Activated CD8-positive, alpha-beta memory T cell treated with anti-CD3 and anti-CD28 coated beads for 36 hours (primary cell): ENCODE data around the gene SLC1A1. TPM values are rescaled to one million over a fixed set of nuclear protein-coding genes. Genes with fewer than 3 reads are reported as not detected.
"Not testable (repeated sequence)": the region's sequence is repeated elsewhere in the genome, so short reads cannot be mapped to it uniquely, and the experiment has no call there.

ENCODE experiments used
- CTCF ChIA-PET: fragments of 350-600 bp; sonication (Branson Sonifier 250); formaldehyde crosslinking; loops from one replicate; lab custom pipeline; 2021; ENCODE audit warnings: antibody characterized with exemption; lab: Charles Lee
- POLR2A ChIA-PET: fragments of 350-600 bp; sonication (Branson Sonifier 250); formaldehyde crosslinking; loops from one replicate; lab custom pipeline; 2021; ENCODE audit warnings: antibody characterized with exemption; lab: Charles Lee
- total RNA-seq, 2 experiments: library from RNA; stranded (reverse); gene quantifications; one replicate each; pipeline ENCODE4 v1.2.3, GENCODE V29; 2021

The SLC1A1 gene
- total RNA-seq, 2 experiments from 2014 or later: 0.13 to 0.17 TPM

DNA sequence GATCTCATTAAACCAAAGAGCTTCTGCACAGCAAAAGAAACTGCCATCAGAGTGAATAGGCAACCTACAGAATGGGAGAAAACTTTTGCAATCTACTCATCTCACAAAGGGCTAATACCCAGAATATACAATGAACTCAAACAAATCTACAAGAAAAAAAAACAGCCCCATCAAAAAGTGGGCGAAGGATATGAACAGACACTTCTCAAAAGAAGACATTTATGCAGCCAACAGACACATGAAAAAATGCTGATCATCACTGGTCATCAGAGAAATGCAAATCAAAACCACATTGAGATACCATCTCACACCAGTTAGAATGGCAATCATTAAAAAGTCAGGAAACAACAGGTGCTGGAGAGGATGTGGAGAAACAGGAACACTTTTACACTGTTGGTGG lies 45.9 kb downstream of the SLC1A1 start:
- CTCF ChIA-PET, POLR2A ChIA-PET: not testable (repeated sequence)

DNA sequence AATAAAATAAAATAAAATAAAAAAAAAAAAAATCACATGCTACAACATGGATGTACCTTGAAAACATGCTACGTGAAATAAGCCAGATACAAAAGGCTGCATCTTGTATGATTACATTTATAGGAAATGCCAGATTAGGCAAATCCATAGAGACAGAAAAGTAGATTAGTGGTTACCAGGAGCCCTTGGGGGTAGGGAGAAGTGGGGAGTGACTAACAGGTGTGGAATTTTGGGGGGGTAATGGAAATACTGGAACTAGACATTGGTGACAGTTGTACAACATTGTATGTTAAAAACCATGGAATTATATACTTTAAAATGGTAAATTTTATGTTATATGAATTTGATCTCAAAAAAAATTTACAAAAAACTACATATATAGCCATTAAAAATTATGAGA lies 47.3 kb downstream of the SLC1A1 start:
- POLR2A ChIA-PET: no interaction called here
- CTCF ChIA-PET: no interaction called here

DNA sequence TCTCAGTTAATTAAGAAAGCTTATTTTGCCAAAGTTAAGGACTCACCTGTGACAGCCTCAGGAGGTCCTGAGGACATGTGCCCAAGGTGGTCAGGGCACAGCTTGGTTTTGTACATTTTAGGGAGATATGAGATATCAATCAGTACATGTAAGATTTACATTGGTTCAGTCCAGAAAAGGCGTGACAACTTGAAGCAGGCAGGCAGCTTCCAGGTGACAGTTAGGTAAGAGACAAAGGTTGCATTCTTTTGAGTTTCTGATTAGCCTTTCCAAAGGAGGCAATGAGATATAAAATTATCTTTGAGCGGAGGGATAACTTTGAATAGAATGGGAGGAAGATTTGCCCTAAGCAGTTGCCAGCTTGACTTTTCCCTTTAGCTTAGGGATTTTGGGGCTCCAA lies 47.8 kb downstream of the SLC1A1 start:
- ChIA-PET CTCF (no interaction called here), POLR2A (no interaction called here)

DNA sequence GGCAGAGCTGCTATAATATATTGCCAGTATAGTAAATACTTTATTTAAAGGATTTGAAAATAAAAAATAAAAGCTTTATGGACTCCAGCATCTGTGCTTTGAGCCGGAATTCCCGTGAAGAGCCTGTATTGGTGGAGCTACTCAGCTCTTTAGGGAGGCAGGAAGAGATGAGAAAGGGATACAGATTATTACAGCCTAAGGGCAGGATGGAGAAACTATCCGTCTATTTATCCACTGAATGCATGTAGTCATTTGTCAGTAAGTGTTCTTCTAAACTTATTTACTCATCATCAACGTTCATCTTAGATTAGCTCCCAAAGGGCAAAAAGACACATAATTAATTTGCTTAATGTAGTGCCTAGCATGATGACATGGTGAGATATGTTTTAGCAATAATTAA lies 48.4 kb downstream of the SLC1A1 start:
- ChIA-PET POLR2A (no interaction called here), CTCF (no interaction called here)

DNA sequence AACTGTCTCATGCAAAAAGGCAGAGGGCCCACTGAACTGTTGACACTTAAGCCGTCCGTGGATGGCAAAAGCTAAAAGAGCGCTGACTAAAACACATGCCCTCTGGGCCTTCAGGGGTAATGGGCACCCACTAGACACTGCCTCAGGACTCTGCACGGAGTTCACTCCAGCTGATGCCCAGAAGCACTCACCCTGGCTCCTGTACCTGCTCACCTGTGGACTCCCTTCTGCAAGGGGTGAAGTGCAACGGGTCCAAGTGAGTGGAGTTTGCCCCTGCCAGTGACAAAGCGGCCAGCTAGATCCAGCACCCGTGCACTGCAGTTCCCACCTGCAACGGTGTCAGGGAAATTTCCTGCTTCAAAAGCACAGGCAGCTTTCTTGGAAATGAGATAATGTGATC lies 50.2 kb downstream of the SLC1A1 start:
- ChIA-PET POLR2A (no interaction called here), CTCF (interaction anchor here (0.7 kb wide), 1 partner anchor 40 kb away, joined by 4 read pairs; no protein-coding TSS in a partner anchor)

DNA sequence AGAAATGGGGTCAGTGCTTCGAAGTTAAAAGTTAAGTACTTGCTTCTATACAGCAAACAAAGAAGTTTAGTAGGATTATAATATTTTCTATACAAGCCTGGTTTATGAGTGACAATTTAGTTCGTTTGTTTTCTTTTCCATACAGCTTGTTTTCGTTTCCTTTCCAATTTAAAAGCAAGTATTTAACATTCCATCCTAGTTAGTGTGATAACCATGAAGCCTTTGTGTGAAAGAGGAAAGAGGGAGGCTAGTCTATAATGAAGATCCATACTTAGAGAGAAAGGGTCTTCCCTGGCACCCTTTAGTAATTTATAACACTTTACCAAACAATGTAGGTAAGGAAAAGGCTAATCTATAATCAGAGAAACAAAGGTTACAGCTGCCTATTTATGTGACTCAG lies 51.0 kb downstream of the SLC1A1 start:
- CTCF ChIA-PET: no interaction called here
- POLR2A ChIA-PET: no interaction called here

DNA sequence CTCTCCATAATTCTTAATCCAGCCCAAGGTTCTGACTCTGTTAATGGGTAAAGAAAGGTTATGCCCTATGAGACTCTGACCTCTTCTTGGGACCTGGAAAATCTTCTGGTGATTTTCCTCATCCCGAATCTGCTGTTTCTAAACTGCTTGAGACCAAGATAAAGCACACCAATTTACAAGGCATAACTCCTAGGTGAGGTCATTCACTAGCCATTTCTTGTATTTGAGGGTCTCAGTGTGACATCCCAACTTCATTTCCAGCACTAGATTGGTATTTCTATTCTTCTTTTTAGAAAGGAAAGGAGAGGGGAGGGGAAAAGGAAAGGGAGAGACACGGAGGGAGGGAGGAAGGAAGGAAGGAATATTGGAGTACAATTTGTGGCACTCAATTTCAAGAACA lies 51.6 kb downstream of the SLC1A1 start:
- POLR2A ChIA-PET: no interaction called here

DNA sequence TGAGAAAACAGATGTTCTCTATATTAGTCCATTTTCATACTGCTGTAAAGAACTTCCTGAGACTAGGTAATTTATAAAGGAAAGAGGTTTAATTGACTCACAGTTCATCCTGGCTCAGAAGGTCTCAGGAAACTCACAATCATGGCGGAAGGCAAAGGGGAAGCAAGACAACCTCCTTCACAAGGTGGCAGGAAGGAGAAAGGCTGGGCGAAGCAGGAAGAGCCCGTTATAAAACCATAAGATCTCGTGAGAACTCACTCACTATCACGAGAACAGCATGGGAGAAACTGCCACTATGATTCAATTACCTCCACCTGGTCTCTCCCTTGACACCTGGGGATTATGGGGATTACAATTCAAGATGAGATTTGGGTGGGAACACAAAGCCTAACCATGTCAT lies 54.4 kb downstream of the SLC1A1 start:
- CTCF ChIA-PET, POLR2A ChIA-PET: not testable (repeated sequence)

More for the DNA sequence above, 51.6 kb downstream of the SLC1A1 start:
- CTCF ChIA-PET: no interaction called here

DNA sequence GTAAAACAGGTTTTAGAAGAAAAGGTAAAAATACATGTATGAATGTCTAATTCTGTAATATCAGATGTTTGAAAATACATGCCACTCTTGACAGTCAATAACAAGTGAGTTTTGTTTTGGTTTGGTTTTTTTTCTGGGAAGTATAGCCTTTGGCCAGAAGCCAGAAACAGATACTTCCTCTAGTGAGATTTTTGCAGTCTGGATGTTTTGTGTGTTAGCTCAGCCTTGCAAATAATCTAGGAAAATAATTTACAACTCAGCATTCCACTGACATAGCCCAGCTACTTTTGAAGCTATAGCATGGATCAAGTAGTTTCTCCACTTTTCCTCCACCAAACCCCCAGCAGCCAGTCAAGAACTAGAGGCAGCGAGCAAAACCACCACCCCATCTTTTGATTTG lies 56.7 kb downstream of the SLC1A1 start:
- POLR2A ChIA-PET: no interaction called here
- CTCF ChIA-PET: no interaction called here

DNA sequence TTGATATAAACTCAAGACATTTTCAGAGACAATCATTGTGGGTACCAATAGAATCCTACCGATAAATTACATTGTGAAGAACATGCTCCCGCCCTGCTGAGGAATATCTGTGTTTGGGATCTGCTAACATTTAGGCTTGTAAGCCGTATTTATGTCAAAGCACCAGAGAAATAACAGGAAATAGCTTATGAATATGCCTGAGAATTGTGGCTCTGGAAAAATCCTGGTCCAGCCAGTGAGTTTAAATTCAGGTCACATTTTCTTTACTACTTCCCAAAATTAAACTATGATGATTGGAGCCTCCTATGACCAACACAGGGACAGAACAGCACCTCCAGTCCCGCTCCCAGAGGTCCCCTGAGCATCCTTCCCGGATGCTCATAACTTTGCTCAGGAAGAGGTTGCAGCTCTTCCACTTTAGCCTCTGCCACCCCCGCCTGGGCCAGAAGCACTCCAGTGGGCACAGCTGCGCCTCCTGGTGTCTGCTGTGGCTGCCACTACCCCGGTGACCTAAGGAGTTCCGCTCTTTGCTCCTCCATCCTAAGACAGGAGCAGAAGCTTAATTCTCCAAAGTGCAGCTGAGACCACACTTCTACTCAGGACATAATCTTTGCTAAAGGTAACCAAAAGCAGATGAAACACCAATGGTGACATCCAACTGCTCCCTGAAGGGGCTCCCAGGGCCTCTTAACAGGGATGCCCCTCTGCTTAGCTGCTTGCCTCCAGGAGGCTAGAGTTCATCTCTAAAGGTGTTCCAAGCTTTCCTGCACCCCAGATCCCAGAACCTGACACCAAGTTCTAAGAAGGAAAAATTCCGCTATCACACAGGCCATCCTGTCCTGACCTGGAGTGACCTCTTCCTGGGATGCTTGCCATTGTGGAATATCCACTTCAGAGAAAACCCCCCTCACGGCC lies 58.8 kb downstream of the SLC1A1 start:
- POLR2A ChIA-PET: no interaction called here

DNA sequence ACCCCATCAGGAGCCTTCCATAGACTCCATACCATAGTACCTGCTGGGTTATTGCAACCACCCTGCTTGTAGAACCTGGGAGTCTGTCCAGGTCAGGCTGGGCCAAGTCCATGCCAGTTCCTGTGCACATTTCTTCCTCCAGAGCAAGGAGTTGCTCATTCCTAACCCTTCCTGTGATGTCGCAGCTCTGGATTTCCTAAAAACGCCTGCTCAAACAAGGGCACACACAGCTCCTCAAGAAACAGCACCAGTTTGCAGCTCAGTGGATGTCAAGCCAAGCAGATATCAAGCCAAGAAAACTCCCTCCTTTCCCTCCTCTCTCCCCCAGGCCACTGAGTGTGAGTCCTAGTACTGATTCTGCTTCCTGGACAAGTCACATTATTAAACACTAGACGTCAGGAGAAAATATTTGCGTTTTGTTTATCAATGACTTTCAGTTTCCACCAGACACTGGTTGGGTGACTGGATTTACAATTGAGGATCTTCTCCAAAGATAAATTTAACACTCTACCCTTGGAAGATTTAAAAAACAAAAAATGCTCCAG lies 59.6 kb downstream of the SLC1A1 start:
- ChIA-PET POLR2A (no interaction called here), CTCF (no interaction called here)

More for the DNA sequence above, 58.8 kb downstream of the SLC1A1 start:
- CTCF ChIA-PET: no interaction called here

DNA sequence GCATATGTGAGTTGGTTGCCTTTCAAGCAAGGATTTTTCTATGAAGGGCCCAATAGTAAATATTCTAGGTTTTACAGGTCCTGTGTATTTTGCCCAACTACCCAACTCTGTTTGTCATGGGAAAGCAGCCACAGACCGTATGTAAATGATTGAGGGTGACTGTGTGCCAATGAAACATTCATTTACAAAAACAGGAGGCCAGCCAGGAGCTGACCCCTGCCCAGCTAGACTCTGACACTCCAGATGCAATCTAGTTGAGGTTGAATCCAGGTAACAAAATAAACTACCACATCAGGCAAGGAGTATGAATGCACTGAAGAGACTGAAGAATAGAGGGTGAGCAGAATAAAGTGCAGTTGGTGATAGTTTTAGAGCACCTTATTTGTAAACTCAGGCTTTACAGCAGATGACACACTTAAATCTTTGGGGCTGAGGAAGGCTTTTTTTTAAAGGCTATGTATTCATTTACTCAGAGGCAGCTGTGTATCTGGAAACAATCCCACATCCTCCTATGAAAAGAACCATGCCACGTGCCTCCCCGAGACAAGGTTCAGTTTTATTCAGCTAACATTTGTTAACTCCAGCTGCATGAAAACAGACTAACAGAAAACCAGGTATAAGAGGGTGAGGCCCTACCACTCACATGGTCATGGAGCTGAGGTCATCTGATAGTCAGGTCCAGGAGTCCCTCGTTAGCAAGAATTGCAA lies 60.7 kb downstream of the SLC1A1 start:
- ChIA-PET CTCF (interaction anchor here (0.6 kb wide), 1 partner anchor 137 kb away, joined by 4 read pairs; no protein-coding TSS in a partner anchor), POLR2A (no interaction called here)

DNA sequence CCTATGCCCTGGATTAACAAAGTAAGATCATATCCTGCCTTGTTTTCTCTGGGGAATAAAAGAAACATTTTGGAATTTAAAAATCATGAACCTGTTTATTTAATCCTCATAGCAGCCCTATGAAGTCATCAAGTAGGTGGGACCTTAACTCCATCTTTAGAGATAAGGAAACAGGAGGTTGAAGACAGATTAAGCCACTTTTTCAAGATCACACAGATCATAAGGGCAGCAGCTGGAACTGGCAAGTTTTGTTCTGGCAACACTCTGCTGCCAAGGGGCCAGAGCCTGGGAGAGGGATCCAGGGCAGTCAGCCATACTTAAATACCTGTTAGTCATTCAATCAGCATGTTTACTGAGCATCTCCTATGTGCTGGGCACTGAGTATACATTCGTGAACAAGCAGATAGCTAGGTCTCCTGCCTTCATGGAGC lies 63.7 kb downstream of the SLC1A1 start:
- POLR2A ChIA-PET: no interaction called here
- CTCF ChIA-PET: interaction anchor here (0.5 kb wide), 1 partner anchor 9 kb away, joined by 3 read pairs; no protein-coding TSS in a partner anchor

DNA sequence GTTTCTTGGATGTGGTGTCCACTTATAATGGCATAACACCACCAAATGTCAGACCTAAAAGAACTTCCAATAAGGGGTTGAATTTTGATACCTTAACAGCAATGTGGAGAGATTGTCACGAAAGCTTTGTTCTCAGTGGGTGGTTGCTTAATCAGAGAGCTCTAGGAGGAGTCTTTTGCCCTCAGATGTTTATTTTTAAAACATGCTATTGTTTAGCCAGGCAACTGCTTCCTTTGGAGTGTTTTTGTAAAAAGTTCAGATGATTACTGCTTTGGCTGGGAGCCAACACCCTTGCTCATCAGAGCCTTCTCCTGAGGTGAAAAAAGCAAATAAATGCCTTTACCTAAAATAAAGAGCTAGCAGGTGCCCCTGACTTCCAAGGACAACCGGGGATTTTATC lies 65.0 kb downstream of the SLC1A1 start:
- CTCF ChIA-PET: no interaction called here
- POLR2A ChIA-PET: no interaction called here

DNA sequence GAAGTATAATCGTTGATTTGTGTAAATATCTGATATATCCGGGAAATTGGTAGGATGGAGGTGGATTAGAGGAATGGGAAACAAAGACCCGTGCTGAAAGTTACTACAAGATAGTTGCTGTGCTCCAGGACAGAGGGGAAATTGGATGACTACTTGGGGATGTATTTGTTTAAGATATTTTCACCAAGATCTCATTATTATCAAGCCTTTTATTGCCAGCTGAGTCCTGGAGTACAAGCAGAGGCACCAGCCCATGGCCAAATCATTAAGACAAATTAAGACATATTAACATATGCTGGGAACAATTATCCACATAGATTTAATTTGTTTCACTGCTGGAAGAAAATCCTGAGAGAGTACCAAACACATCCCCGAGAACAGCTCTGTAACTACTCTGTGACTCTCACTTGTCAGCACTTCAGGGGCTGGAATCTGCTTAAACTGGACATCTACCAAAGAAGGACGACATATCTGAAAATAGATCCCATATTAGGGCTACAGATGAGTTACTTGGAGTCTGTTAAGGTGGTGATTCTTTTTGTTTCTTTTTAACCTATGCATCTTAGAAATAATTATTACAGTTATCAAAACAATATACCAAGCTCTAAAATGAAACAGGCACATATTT lies 68.2 kb downstream of the SLC1A1 start:
- CTCF ChIA-PET: no interaction called here
- POLR2A ChIA-PET: no interaction called here

DNA sequence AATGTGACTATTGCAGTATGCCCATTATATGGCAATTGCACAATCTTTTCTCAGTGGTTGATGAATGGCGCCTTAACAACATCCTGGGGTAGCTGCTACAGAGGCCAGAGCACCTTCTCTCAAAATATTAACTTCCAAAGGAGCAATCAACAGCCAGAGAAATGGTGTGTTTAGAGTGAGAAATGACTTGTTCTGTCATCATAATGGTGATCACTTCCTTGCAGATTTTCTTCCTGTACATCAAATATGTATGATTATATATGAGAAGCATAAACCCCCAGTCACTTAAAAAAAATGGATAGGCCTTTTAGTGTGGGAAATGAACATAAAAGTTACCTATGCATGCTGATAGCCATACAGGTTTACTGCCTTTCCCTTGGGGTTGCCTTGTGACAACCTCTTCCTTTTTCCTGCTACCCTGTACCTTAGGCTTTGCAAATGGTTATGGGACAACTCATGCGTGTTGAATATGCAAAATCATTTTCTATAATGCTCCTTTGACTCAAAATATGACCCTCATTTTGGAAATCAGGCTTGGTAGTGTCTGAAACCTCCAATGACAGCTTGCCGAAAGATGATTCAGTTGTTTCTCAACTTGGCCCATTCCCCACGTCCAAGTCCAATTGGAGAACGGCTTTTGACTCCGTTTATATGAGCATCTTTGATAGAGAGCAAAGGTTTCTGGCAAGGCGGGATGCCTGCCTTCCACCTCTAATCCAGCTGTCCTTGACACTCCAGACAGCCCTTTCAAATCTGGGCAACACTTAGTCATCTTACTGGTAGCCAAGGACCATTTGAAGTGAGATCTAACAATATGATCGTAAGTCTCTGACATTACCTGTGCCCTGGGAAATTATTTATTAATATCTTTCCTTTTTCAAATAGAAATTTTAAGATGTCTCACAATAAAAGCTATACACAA lies 69.3 kb downstream of the SLC1A1 start:
- CTCF ChIA-PET: no interaction called here

DNA sequence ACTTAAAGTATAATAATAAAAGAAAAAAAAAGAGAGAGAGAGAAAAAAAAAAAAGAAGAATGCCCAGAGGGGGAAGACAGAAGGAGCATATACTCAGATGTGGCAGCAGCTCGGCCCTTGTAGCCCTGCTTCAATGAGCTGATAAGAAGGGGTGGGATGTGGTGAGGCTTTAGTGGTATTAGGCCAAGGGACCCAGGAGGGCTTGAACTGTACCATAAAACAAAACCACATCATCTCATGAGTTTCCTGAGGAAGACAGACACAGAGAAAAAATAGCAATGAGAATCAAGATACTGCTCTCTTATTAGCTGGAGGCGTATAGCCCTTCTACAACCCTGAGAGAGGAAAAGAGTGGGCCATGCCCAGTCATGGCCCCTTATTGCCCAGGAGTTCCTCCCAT lies 72.8 kb downstream of the SLC1A1 start:
- CTCF ChIA-PET: interaction anchor here (0.6 kb wide), 1 partner anchor 261 kb away, joined by 4 read pairs; no protein-coding TSS in a partner anchor
- POLR2A ChIA-PET: no interaction called here

More for the DNA sequence above, 69.3 kb downstream of the SLC1A1 start:
- POLR2A ChIA-PET: no interaction called here

DNA sequence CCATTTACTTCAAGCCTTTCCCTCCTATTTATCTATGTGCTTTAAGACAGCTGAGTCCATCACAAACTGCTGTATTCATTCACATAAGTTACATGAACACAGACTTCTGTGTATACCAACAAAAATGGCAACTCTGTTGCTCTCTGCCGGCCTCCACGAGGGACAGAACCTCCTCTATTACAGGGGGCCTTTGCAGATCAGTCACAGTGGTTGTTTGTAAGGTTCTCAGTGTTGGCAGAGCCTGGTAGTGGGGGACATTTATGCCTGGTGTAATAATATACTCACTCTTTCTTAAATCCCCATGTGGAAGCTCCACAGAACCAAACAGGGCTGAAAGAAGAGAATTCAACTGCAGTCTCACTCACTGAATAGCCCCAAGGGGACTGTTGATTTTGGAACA lies 76.5 kb downstream of the SLC1A1 start:
- ChIA-PET CTCF (no interaction called here), POLR2A (no interaction called here)
